HepG2 (cell line): ENCODE results near the gene OSGIN1. TPM values are rescaled to one million over a fixed set of nuclear protein-coding genes. Genes with fewer than 3 reads are reported as not detected.

Experiments used
- ATF6 ChIP-seq: sonication (generic); formaldehyde crosslinking; conservative IDR thresholded peaks from 2 replicates; pipeline ENCODE4 v1.4.0; 2020; ENCODE audit warnings: missing genetic modification reagents
- CREM ChIP-seq, 2 experiments: sonication (generic) in 1 of 2; formaldehyde crosslinking in 1 of 2; IDR thresholded peaks; 2 replicates each; pipeline versions ENCODE4 v1.4.0 to v1.6.1; 2016 to 2020; ENCODE audit warnings: antibody characterized with exemption in 1 of 2, mild to moderate bottlenecking in 1 of 2, missing genetic modification reagents in 1 of 2
- DBP ChIP-seq: sonication (generic); formaldehyde crosslinking; IDR thresholded peaks from 2 replicates; pipeline ENCODE4 v1.4.0; 2020; ENCODE audit warnings: missing genetic modification reagents; ENCODE audit errors: not compliant biosample characterization
- E2F2 ChIP-seq: sonication (generic); formaldehyde crosslinking; IDR thresholded peaks from 2 replicates; pipeline ENCODE4 v1.4.0; 2020; ENCODE audit warnings: missing genetic modification reagents, borderline replicate concordance
- ELK4 ChIP-seq: sonication (generic); formaldehyde crosslinking; IDR thresholded peaks from 2 replicates; pipeline ENCODE4 v1.9.0; 2021; ENCODE audit warnings: missing genetic modification reagents, borderline replicate concordance
- FOXK1 ChIP-seq: sonication (generic); formaldehyde crosslinking; IDR thresholded peaks from 2 replicates; pipeline ENCODE4 v1.4.0; 2020; ENCODE audit warnings: low read depth, missing genetic modification reagents, borderline replicate concordance
- HDAC1 ChIP-seq: sonication (generic); formaldehyde crosslinking; IDR thresholded peaks from 2 replicates; pipeline ENCODE4 v1.5.1; 2020; ENCODE audit warnings: mild to moderate bottlenecking, missing genetic modification reagents
- HNRNPUL1 ChIP-seq: fragments of 200-400 bp; formaldehyde crosslinking; IDR thresholded peaks from 2 replicates; pipeline ENCODE4 v1.6.1; 2017; ENCODE audit warnings: low read depth, mild to moderate bottlenecking, low read length, moderate library complexity
- HOXA5 ChIP-seq: sonication (generic); formaldehyde crosslinking; IDR thresholded peaks from 2 replicates; pipeline ENCODE4 v1.4.0; 2020; ENCODE audit warnings: missing genetic modification reagents
- ISL2 ChIP-seq: sonication (generic); formaldehyde crosslinking; IDR thresholded peaks from 2 replicates; pipeline ENCODE4 v1.5.0; 2020; ENCODE audit warnings: missing genetic modification reagents
- MXD3 ChIP-seq: IDR thresholded peaks from 2 replicates; pipeline ENCODE4 v1.6.1; 2016; ENCODE audit warnings: mild to moderate bottlenecking, missing biosample characterization, missing genetic modification reagents
- PHF20 ChIP-seq: sonication (generic); formaldehyde crosslinking; IDR thresholded peaks from 2 replicates; pipeline ENCODE4 v1.5.0; 2020; ENCODE audit warnings: mild to moderate bottlenecking, missing genetic modification reagents
- RELA ChIP-seq: sonication (generic); formaldehyde crosslinking; IDR thresholded peaks from 2 replicates; pipeline ENCODE4 v1.4.0; 2020; ENCODE audit warnings: missing genetic modification reagents
- SIN3B ChIP-seq: fragments of 150-350 bp; IDR thresholded peaks from 2 replicates; pipeline ENCODE4 v1.6.1; 2014; ENCODE audit warnings: low read length
- TCF7L2 ChIP-seq: IDR thresholded peaks from 2 replicates; pipeline ENCODE4 v1.6.1; 2011; ENCODE audit warnings: mild to moderate bottlenecking, low read depth, low read length, moderate library complexity
- ZNF503 ChIP-seq: sonication (generic); formaldehyde crosslinking; IDR thresholded peaks from 2 replicates; pipeline ENCODE4 v1.4.0; 2020; ENCODE audit warnings: missing genetic modification reagents
- ZNF619 ChIP-seq: sonication (generic); formaldehyde crosslinking; IDR thresholded peaks from 2 replicates; pipeline ENCODE4 v1.4.0; 2020; ENCODE audit warnings: mild to moderate bottlenecking, missing genetic modification reagents
- ZNF691 ChIP-seq: sonication (generic); formaldehyde crosslinking; IDR thresholded peaks from 2 replicates; pipeline ENCODE4 v1.4.0; 2020; ENCODE audit warnings: missing genetic modification reagents, low read depth, mild to moderate bottlenecking, borderline replicate concordance
- ZSCAN20 ChIP-seq: sonication (generic); formaldehyde crosslinking; IDR thresholded peaks from 2 replicates; pipeline ENCODE4 v1.4.0; 2020; ENCODE audit warnings: missing genetic modification reagents, mild to moderate bottlenecking, borderline replicate concordance
- ZSCAN25 ChIP-seq: sonication (generic); formaldehyde crosslinking; IDR thresholded peaks from 2 replicates; pipeline ENCODE4 v1.8.0; 2022; ENCODE audit warnings: mild to moderate bottlenecking, missing genetic modification reagents
- polyA plus RNA-seq, 8 experiments: library from polyadenylated mRNA; depleted of rRNA in 3 of 8; stranded (reverse) in 7 of 8; unstranded in 1 of 8; fragments of >200 nt; fragmentation: Illumina TruSeq in 4 of 8; extraction: Trizol in 4 of 8; gene quantifications; 2 replicates each; pipeline versions ENCODE4 v1.2.1 to v1.2.3, GENCODE V29; 2011 to 2016; ENCODE audit warnings: low read depth in 4 of 8, missing spikeins in 1 of 8, mixed read lengths in 1 of 8; ENCODE audit not compliant: insufficient read depth in 1 of 8
- total RNA-seq, 5 experiments: library from RNA; depleted of rRNA; stranded (reverse); fragments of >200 nt; fragmentation: Illumina TruSeq; extraction: Trizol; gene quantifications; 2 replicates each; pipeline ENCODE4 v1.2.3, GENCODE V29; 2016; ENCODE audit warnings: low read depth in 1 of 5

Gene OSGIN1
- total and polyA plus RNA-seq, 2 of the 13 experiments (the other 11 are each of a cell fraction or from before 2014, with no cell fraction given), result 20.5 to 27.1 TPM

GRCh38 chr16:83956336-83957289 is 3.6 kb downstream of the OSGIN1 start (continued):
- no peak for TF ChIP-seq ELK4 (CRISPR knock-in tag)
- TF ChIP-seq ZNF619 (CRISPR knock-in tag), result peak; percentile 86; the same call in 1 of the 2 replicates
- TF ChIP-seq ISL2, result no peak
- TF ChIP-seq ZNF691 (CRISPR knock-in tag), result no peak
- TF ChIP-seq RELA (CRISPR knock-in tag), result no peak
- TF ChIP-seq ZNF503 (CRISPR knock-in tag), result no peak
- TF ChIP-seq E2F2 (CRISPR knock-in tag), result no peak
- TF ChIP-seq ATF6 (CRISPR knock-in tag), result no peak
- no peak for TF ChIP-seq PHF20 (CRISPR knock-in tag)
- no peak for TF ChIP-seq ZSCAN20 (CRISPR knock-in tag)
- no peak for TF ChIP-seq HDAC1 (CRISPR knock-in tag)
- no peak for TF ChIP-seq MXD3 (CRISPR knock-in tag)
- no peak for TF ChIP-seq HOXA5 (CRISPR knock-in tag)
- TF ChIP-seq CREM (IDR thresholded peaks at IDR 0.05), result no peak
- TF ChIP-seq CREM (CRISPR knock-in tag; IDR thresholded peaks at IDR 0.05), result no peak
- TF ChIP-seq ZSCAN25 (CRISPR knock-in tag), result peak; percentile 53; the same call in 1 of the 2 replicates
- TF ChIP-seq DBP (CRISPR knock-in tag), result no peak
- no peak for TF ChIP-seq HNRNPUL1
- no peak for TF ChIP-seq SIN3B
- no peak for TF ChIP-seq FOXK1 (CRISPR knock-in tag)
- no peak for TF ChIP-seq TCF7L2
